OCI-LY3 (cell line): ENCODE results near the gene PRKG2.

Source experiments
- H2AFZ ChIP-seq: fragments of 200-600, 300-600 bp; shearing (Covaris generic); 2 replicates; pipeline ENCODE4 v1.6.0; 2014; ENCODE audit warnings: antibody characterized with exemption, low read depth, low read length
- H3K27ac ChIP-seq: fragments of 200-600, 300-600 bp; sonication (generic); 2 replicates; pipeline ENCODE4 v1.5.1; 2014; ENCODE audit warnings: mild to moderate bottlenecking, low read length, moderate library complexity, mixed read lengths
- H3K27me3 ChIP-seq: fragments of 200-600, 300-600 bp; sonication (generic); 2 replicates; pipeline ENCODE4 v1.6.1; 2014; ENCODE audit warnings: low read depth, low read length, mixed read lengths
- H3K36me3 ChIP-seq: fragments of 200-600, 300-600 bp; sonication (generic); replicated peaks from 2 replicates; pipeline ENCODE3; 2014; ENCODE audit warnings: low read depth, low read length, mixed read lengths
- H3K4me1 ChIP-seq: fragments of 300-600, 200-600 bp; sonication (generic); 2 replicates; pipeline ENCODE4 v1.6.1; 2014; ENCODE audit warnings: low read length, mixed read lengths
- H3K4me2 ChIP-seq: fragments of 200-600, 300-600 bp; sonication (generic); 2 replicates; pipeline ENCODE4 v1.6.1; 2014; ENCODE audit warnings: low read length, mixed read lengths
- H3K4me3 ChIP-seq: fragments of 300-600, 200-600 bp; sonication (generic); 2 replicates; pipeline ENCODE4 v1.5.1; 2014; ENCODE audit warnings: antibody characterized with exemption, mild to moderate bottlenecking, low read length, moderate library complexity
- H3K79me2 ChIP-seq: fragments of 300-600, 200-600 bp; shearing (Covaris generic); 2 replicates; pipeline ENCODE4 v1.6.1; 2014; ENCODE audit warnings: mild to moderate bottlenecking, low read length, mixed read lengths
- H3K9ac ChIP-seq: fragments of 300-600, 200-600 bp; shearing (Covaris generic); 2 replicates; pipeline ENCODE4 v1.6.0; 2014; ENCODE audit warnings: mild to moderate bottlenecking, low read length, moderate library complexity
- H3K9me3 ChIP-seq: fragments of 200-600, 300-600 bp; shearing (Covaris generic); 2 replicates; pipeline ENCODE4 v1.6.1; 2014; ENCODE audit warnings: low read length, mixed read lengths; ENCODE audit not compliant: insufficient read depth
- H4K20me1 ChIP-seq: fragments of 200-600, 300-600 bp; sonication (generic); 2 replicates; pipeline ENCODE4 v1.6.1; 2016; ENCODE audit warnings: low read length, mixed read lengths; ENCODE audit not compliant: insufficient read depth
- EZH2phosphoT487 ChIP-seq: fragments of 200-600 bp; shearing (Covaris generic); IDR thresholded peaks from 2 replicates; pipeline ENCODE4 v1.6.1; 2018; ENCODE audit warnings: antibody characterized with exemption, mixed run types, low read depth
- TF ChIP-seq, protein P1 (sequence below): fragments of 200-600, 300-600 bp; sonication (generic); IDR thresholded peaks from 2 replicates; pipeline ENCODE4 v1.5.1; 2014; ENCODE audit warnings: antibody characterized with exemption, low read length, low read depth

Gene PRKG2

DNA sequence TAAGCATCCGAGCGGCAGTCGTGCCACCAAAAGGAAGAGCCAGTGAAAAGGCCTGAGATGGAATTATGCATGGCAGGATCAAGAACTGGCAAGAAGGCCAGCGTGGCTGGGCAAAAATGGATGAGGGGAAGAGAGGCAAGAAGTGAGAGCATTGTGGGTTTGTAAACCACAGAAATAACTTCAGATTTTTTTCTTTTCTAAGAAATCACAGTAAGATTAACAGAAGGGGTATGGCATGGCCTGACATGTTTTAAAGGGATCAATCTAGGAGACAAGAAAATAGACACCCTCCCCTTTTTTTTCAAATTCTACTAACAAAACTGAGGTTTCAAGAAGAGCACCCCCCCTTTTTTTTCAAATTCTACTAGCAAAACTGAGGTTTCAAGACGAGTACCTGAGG lies 102.0 kb downstream of the PRKG2 start:
- H3K4me3 ChIP-seq = no peak overlapping the region
- no peaks in the 10 kb centered on the region for H3K27me3 ChIP-seq
- no peak overlapping the region for H3K4me2 ChIP-seq
- no peaks in the 10 kb centered on the region for H4K20me1 ChIP-seq
- H3K9me3 ChIP-seq = no peaks in the 10 kb centered on the region
- no peaks in the 10 kb centered on the region for H3K79me2 ChIP-seq
- H3K36me3 ChIP-seq = no peaks in the 10 kb centered on the region
- no peak overlapping the region for H2AFZ ChIP-seq
- no peak for TF ChIP-seq EZH2phosphoT487
- TF ChIP-seq, protein P1, sequence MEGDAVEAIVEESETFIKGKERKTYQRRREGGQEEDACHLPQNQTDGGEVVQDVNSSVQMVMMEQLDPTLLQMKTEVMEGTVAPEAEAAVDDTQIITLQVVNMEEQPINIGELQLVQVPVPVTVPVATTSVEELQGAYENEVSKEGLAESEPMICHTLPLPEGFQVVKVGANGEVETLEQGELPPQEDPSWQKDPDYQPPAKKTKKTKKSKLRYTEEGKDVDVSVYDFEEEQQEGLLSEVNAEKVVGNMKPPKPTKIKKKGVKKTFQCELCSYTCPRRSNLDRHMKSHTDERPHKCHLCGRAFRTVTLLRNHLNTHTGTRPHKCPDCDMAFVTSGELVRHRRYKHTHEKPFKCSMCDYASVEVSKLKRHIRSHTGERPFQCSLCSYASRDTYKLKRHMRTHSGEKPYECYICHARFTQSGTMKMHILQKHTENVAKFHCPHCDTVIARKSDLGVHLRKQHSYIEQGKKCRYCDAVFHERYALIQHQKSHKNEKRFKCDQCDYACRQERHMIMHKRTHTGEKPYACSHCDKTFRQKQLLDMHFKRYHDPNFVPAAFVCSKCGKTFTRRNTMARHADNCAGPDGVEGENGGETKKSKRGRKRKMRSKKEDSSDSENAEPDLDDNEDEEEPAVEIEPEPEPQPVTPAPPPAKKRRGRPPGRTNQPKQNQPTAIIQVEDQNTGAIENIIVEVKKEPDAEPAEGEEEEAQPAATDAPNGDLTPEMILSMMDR = no peak
- no peaks in the 10 kb centered on the region for H3K4me1 ChIP-seq
- H3K27ac ChIP-seq = no peak overlapping the region
- H3K9ac ChIP-seq = no peak overlapping the region

DNA sequence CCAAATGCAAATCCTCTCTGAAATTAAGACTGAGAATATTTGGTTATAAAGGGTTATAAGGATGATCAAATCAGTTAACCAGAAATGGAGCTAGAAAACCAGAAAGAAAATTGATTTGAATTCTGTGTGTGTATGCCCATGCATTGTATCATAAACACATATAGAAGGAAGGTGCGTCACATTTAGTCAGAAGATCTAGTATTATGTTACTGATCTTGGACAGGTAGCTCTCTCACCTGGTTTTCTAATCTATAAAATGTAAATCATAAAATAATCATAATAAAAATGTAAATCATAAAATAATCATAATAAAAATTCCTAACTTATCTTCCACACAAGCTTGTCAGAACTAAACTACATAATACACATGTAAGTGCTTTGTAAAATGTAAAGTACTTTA lies 105.7 kb downstream of the PRKG2 start:
- H3K27ac ChIP-seq = no peak overlapping the region
- H3K9ac ChIP-seq = no peak overlapping the region
- no peaks in the 10 kb centered on the region for H4K20me1 ChIP-seq
- no peaks in the 10 kb centered on the region for H3K36me3 ChIP-seq
- no peaks in the 10 kb centered on the region for H3K9me3 ChIP-seq
- H3K4me1 ChIP-seq = no peaks in the 10 kb centered on the region
- no peak for TF ChIP-seq EZH2phosphoT487
- TF ChIP-seq, protein P1 = no peak
- H3K4me3 ChIP-seq = no peak overlapping the region
- H3K27me3 ChIP-seq = no peaks in the 10 kb centered on the region
- H3K79me2 ChIP-seq = no peaks in the 10 kb centered on the region
- no peak overlapping the region for H2AFZ ChIP-seq
- no peak overlapping the region for H3K4me2 ChIP-seq

DNA sequence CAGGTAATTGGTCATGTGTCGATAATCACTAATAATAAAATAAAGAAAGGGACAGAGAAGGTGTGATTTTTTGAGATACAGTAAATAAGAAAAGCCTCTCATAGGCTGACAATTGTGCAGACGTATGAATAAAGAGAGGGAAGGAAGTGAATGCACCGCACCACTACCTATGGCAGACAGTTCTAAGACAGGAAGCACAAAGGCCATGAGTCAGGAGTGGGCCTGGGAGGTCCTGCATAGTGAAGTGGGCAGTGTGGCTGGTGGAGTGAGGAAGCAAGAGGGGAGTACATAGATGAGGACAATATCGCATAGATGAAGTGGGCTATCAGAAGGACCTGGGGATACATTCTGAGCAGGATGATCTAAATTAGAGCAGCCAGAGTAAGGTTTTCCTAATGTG lies 108.9 kb downstream of the PRKG2 start:
- Histone ChIP-seq H3K36me3 (no peaks in the 10 kb centered on the region), H3K27ac (no peak overlapping the region), H3K4me3 (no peak overlapping the region), H3K27me3 (no peaks in the 10 kb centered on the region), H4K20me1 (no peaks in the 10 kb centered on the region), H3K79me2 (no peaks in the 10 kb centered on the region), H3K9ac (no peak overlapping the region), H3K9me3 (no peaks in the 10 kb centered on the region), H2AFZ (no peak overlapping the region), H3K4me1 (no peaks in the 10 kb centered on the region), H3K4me2 (no peak overlapping the region)
- TF ChIP-seq EZH2phosphoT487 = no peak
- TF ChIP-seq, protein P1 = no peak

DNA sequence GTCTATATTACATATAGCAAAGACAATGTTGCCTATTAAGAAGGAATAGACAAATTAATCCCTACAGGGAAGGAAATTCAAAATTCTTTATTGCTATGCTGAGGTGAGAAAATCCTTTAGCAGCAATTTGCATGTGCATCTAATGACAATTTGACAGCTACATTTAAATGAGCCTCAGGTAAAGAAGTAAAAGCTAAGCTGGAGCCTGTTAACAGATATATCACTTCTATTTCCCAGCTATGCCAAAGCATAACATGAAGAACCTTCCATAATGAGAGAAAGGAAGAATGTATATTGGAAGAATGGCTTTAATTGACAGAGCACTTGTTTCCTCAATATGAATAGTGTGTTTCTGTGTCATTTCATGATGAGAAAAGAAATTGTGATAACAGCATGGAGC lies 112.9 kb downstream of the PRKG2 start:
- H3K4me2 ChIP-seq = no peak overlapping the region
- H3K4me3 ChIP-seq = no peak overlapping the region
- H3K27ac ChIP-seq = no peak overlapping the region
- H3K36me3 ChIP-seq = no peaks in the 10 kb centered on the region
- H3K79me2 ChIP-seq = no peaks in the 10 kb centered on the region
- no peaks in the 10 kb centered on the region for H3K9me3 ChIP-seq
- H2AFZ ChIP-seq = no peak overlapping the region
- TF ChIP-seq, protein P1 = no peak
- TF ChIP-seq EZH2phosphoT487 = no peak
- H3K4me1 ChIP-seq = no peaks in the 10 kb centered on the region
- no peak overlapping the region for H3K9ac ChIP-seq
- H4K20me1 ChIP-seq = no peaks in the 10 kb centered on the region
- H3K27me3 ChIP-seq = no peaks in the 10 kb centered on the region
